ENCODE data around the gene PHEX.

- no peak for TF ChIP-seq CTCF (IDR thresholded peaks at IDR 0.05)
- TF ChIP-seq POLR2A (IDR thresholded peaks at IDR 0.05): no peak
Observed at GRCh38 chrX:22272613-22273012, 240.5 kb downstream of the PHEX start, which contains the start of gene CBLL2.
